HEK293T (cell line): ENCODE results near the gene SLC13A3.

ENCODE experiments used
- ARNT ChIP-seq: fragments of 450-650 bp; IDR thresholded peaks from 2 replicates; pipeline ENCODE4 v1.6.1; 2017; ENCODE audit warnings: mild to moderate bottlenecking
- BHLHE40 ChIP-seq: fragments of 450-650 bp; IDR thresholded peaks from 2 replicates; pipeline ENCODE4 v1.6.1; 2016; ENCODE audit warnings: mild to moderate bottlenecking, moderate library complexity, borderline replicate concordance
- CTBP1 ChIP-seq: fragments of 450-650 bp; IDR thresholded peaks from 2 replicates; pipeline ENCODE4 v1.6.1; 2016; ENCODE audit warnings: borderline replicate concordance
- ELF4 ChIP-seq: fragments of 450-650 bp; IDR thresholded peaks from 2 replicates; pipeline ENCODE4 v1.6.1; 2017; ENCODE audit warnings: antibody characterized with exemption
- FOXA1 ChIP-seq: fragments of 450-650 bp; IDR thresholded peaks from 2 replicates; pipeline ENCODE4 v1.6.1; 2016; ENCODE audit warnings: mild to moderate bottlenecking
- FOXK2 ChIP-seq: fragments of 450-650 bp; IDR thresholded peaks from 2 replicates; pipeline ENCODE4 v1.6.1; 2016; ENCODE audit warnings: mild to moderate bottlenecking
- FOXM1 ChIP-seq: fragments of 450-650 bp; IDR thresholded peaks from 2 replicates; pipeline ENCODE4 v1.6.1; 2017; ENCODE audit warnings: mild to moderate bottlenecking, borderline replicate concordance
- L3MBTL2 ChIP-seq: fragments of 450-650 bp; conservative IDR thresholded peaks from 2 replicates; pipeline ENCODE4 v1.6.1; 2016; ENCODE audit warnings: mild to moderate bottlenecking
- LEF1 ChIP-seq: fragments of 450-650 bp; IDR thresholded peaks from 2 replicates; pipeline ENCODE4 v1.6.1; 2017; ENCODE audit warnings: mild to moderate bottlenecking, borderline replicate concordance
- NFRKB ChIP-seq: fragments of 450-650 bp; IDR thresholded peaks from 2 replicates; pipeline ENCODE4 v1.6.1; 2016; ENCODE audit warnings: mild to moderate bottlenecking, moderate library complexity
- SP1 ChIP-seq: fragments of 450-650 bp; IDR thresholded peaks from 2 replicates; pipeline ENCODE4 v1.6.1; 2017
- SUZ12 ChIP-seq: fragments of 450-650 bp; IDR thresholded peaks from 2 replicates; pipeline ENCODE4 v1.6.1; 2016; ENCODE audit warnings: mild to moderate bottlenecking
- TARDBP ChIP-seq: fragments of 450-650 bp; IDR thresholded peaks from 2 replicates; pipeline ENCODE4 v1.6.1; 2016
- ZNF384 ChIP-seq: fragments of 450-650 bp; IDR thresholded peaks from 2 replicates; pipeline ENCODE4 v1.6.1; 2016

DNA sequence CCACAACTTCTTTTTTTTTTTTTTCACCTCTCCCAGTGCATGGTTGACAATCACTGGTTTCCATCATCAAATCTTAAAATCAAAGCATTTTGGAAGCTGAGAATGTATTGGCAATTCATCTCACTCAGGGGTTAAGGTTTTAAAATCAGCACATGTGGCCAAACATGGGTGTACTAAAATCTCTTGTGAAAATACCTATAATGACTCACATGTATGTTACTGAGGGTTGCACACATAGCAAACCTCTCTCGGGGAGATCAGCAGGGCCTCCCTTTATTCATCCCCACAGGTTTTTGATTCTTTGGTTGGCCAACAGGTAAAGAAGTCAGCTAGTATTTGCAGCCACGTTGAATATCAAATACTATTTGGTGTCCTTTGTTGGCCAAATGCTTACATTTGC, 56.5 kb downstream of the SLC13A3 start:
- TF ChIP-seq LEF1 (no peak), ELF4 (no peak), FOXK2 (no peak), BHLHE40 (no peak), TARDBP (no peak), ZNF384 (no peak), NFRKB (no peak), SP1 (no peak), FOXM1 (no peak), CTBP1 (no peak), SUZ12 (no peak), L3MBTL2 (no peak), ARNT (no peak), FOXA1 (no peak)
